Measurements from ENCODE around the gene OMP.

The OMP gene

DNA sequence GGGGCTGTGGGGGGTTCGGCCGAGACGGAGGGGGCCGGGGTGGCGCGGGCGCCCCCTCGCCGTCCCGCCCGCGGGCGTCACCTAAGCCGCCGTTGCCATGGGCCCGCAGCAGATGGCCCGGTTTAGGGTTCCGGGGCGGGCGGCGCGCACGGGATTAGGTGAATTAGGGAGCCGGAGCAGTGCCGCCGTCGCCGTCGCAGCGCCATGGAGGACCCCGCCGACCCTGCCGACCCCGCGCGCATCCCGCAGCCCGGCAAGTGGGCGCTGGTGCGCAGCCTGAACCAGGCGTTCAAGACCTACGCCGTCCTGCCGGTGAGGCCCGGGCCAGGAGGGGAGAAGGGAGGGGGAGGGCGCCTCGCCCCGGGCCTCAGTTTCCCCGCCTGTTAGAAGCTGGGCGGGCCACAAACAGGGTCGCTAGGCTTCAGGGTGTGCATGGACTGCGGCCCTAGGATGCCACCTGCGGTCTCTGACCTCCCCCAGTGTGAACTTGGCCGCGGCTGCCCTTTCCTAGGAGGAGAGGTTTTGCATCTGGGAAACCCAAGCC, 35.5 kb downstream of the OMP start:
- TF ChIP-seq, protein P1, sequence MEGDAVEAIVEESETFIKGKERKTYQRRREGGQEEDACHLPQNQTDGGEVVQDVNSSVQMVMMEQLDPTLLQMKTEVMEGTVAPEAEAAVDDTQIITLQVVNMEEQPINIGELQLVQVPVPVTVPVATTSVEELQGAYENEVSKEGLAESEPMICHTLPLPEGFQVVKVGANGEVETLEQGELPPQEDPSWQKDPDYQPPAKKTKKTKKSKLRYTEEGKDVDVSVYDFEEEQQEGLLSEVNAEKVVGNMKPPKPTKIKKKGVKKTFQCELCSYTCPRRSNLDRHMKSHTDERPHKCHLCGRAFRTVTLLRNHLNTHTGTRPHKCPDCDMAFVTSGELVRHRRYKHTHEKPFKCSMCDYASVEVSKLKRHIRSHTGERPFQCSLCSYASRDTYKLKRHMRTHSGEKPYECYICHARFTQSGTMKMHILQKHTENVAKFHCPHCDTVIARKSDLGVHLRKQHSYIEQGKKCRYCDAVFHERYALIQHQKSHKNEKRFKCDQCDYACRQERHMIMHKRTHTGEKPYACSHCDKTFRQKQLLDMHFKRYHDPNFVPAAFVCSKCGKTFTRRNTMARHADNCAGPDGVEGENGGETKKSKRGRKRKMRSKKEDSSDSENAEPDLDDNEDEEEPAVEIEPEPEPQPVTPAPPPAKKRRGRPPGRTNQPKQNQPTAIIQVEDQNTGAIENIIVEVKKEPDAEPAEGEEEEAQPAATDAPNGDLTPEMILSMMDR (IDR thresholded peaks at IDR 0.05) = no peak
- Histone ChIP-seq H3K4me1 (ENCODE audit: control insufficient read depth in 1 of 2, insufficient read depth in 1 of 2, low read depth in 1 of 2, low read length in 1 of 2) (no peaks in the 10 kb centered on the region), H3K36me3 (no peaks in the 10 kb centered on the region), H3K27me3 (peaks cover 57% of the 10 kb centered on the region), H3K27ac (no peak overlapping the region), H3K4me3 (ENCODE audit: low read depth in 1 of 2, low read length in 1 of 2) (no peak overlapping the region), H3K9me3 (no peaks in the 10 kb centered on the region)

DNA sequence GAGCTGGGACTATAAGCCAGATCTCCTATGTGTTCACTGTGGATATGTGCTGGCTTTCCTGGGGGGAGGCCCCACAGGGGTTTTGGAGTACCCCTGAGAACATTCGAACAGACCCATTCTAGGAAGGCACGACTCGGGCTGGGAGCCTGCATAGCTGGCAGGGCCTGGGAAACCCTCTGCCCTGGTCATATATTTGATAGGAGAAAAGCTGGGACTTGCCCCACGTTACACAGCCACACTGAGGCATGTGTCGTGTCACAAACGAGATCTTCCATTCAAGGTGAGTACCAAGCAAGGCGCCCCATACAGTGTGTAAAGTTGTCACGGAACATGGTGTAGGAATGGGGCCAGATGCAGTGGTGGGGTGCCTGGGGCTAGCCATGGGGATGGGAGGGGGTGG, 36.6 kb downstream of the OMP start:
- TF ChIP-seq, protein P1 (IDR thresholded peaks at IDR 0.05) = no peak
- Histone ChIP-seq H3K4me3 (ENCODE audit: low read depth in 1 of 2, low read length in 1 of 2) (no peak overlapping the region), H3K27me3 (peaks cover 57% of the 10 kb centered on the region)

DNA sequence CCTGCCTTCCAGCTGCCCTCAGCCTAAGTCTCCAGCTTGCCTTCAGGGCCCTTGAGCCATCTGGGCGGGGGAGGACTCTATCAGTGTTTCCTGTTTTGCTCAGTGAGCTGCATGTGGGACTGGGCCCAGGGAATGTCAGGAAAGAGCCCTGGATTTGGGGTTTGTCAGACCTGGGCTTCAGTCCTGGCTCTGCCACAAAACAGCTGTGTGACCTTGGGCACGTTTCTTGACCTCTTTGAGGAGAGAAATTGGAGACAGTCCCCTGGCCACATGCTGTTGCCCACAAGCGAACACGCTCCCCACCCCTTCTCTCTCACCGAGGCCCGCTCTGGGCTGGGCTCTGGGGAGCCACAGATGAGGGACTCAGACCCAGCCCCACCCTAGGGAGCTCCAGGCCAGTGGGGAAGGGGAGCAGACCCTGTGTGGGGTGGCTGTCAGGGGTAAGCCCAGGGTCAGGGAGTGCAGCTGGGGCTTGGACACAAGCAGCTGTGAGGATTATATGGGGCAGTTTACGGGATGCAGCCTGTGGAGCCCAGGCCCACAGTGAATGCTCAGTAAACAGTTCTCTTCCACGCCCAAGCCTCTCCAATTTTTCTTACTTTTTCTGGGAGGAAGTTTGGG, 37.7 kb downstream of the OMP start:
- Histone ChIP-seq H3K27me3 (peaks cover 52% of the 10 kb centered on the region), H3K36me3 (no peaks in the 10 kb centered on the region), H3K27ac (no peak overlapping the region), H3K9me3 (no peaks in the 10 kb centered on the region), H3K4me1 (ENCODE audit: control insufficient read depth in 1 of 2, insufficient read depth in 1 of 2, low read depth in 1 of 2, low read length in 1 of 2) (no peaks in the 10 kb centered on the region), H3K4me3 (ENCODE audit: low read depth in 1 of 2, low read length in 1 of 2) (no peak overlapping the region)
- TF ChIP-seq, protein P1 (IDR thresholded peaks at IDR 0.05) = no peak

More for the DNA sequence above, 36.6 kb downstream of the OMP start:
- no peaks in the 10 kb centered on the region for H3K4me1 ChIP-seq (ENCODE audit: control insufficient read depth in 1 of 2, insufficient read depth in 1 of 2, low read depth in 1 of 2, low read length in 1 of 2)
- H3K9me3 ChIP-seq = no peaks in the 10 kb centered on the region
- no peak overlapping the region for H3K27ac ChIP-seq
- no peaks in the 10 kb centered on the region for H3K36me3 ChIP-seq

DNA sequence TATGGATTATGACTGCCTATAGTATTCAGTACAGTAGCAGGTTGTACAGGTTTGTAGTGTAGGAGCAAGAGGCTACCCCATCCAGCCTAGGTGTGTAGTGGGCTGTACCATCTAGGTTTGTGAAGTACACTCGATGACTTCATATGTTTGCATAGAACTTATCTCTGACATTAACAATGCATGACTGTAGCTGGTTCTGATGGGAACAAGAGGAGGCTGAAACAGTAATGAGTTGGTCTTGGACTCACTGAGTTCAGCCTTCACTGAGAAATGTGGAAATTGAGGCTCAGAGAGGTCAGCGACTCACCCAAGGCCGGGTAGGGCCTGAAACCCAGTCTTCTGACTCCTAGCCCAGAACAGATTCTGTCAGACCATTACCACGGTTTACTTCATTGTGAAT, 38.4 kb downstream of the OMP start:
- TF ChIP-seq, protein P1 (IDR thresholded peaks at IDR 0.05) = no peak

DNA sequence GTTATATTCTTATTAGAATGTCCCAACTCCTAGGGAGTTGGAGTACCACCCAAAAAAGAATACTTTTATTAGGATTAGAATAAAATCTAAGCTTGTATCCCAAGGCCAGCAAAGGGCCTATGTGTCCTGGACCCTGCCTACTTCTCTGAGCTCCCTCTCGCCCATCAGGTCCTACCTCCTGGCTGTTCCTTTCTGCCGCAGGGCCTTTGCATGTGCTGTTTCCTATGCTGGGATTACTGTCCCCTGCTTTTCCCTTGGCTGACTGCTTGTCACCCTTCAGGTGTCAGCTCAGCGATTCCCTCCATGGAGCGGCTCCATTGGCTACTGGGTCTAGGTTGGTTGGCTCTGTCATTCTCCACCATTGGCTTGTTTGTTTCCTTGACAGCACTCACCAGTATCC, 38.8 kb downstream of the OMP start:
- Histone ChIP-seq H3K4me1 (ENCODE audit: control insufficient read depth in 1 of 2, insufficient read depth in 1 of 2, low read depth in 1 of 2, low read length in 1 of 2) (no peaks in the 10 kb centered on the region), H3K9me3 (no peaks in the 10 kb centered on the region), H3K4me3 (ENCODE audit: low read depth in 1 of 2, low read length in 1 of 2) (no peak overlapping the region), H3K36me3 (no peaks in the 10 kb centered on the region), H3K27ac (no peak overlapping the region), H3K27me3 (peaks cover 49% of the 10 kb centered on the region)
- TF ChIP-seq, protein P1 (IDR thresholded peaks at IDR 0.05) = no peak

More for the DNA sequence above, 38.4 kb downstream of the OMP start:
- H3K4me1 ChIP-seq (ENCODE audit: control insufficient read depth in 1 of 2, insufficient read depth in 1 of 2, low read depth in 1 of 2, low read length in 1 of 2) = no peaks in the 10 kb centered on the region
- peaks cover 49% of the 10 kb centered on the region for H3K27me3 ChIP-seq
- no peak overlapping the region for H3K4me3 ChIP-seq (ENCODE audit: low read depth in 1 of 2, low read length in 1 of 2)
- H3K36me3 ChIP-seq = no peaks in the 10 kb centered on the region
- H3K27ac ChIP-seq = no peak overlapping the region
- no peaks in the 10 kb centered on the region for H3K9me3 ChIP-seq

All from neutrophil (primary cell).